Central memory CD4-positive, alpha-beta T cell (primary cell): ENCODE measurements around the gene CCDC149.

ENCODE experiments used
- DNase-seq: peaks from one replicate; pipeline ENCODE4 v3.0.0; 2022
- total RNA-seq, 3 experiments: gene quantifications; one replicate each; lab custom pipeline; 2026; lab: John Stamatoyannopoulos, UW

The CCDC149 gene
- total RNA-seq: 0 to 0.05 (median 0) reads per million in 3 experiments

DNA sequence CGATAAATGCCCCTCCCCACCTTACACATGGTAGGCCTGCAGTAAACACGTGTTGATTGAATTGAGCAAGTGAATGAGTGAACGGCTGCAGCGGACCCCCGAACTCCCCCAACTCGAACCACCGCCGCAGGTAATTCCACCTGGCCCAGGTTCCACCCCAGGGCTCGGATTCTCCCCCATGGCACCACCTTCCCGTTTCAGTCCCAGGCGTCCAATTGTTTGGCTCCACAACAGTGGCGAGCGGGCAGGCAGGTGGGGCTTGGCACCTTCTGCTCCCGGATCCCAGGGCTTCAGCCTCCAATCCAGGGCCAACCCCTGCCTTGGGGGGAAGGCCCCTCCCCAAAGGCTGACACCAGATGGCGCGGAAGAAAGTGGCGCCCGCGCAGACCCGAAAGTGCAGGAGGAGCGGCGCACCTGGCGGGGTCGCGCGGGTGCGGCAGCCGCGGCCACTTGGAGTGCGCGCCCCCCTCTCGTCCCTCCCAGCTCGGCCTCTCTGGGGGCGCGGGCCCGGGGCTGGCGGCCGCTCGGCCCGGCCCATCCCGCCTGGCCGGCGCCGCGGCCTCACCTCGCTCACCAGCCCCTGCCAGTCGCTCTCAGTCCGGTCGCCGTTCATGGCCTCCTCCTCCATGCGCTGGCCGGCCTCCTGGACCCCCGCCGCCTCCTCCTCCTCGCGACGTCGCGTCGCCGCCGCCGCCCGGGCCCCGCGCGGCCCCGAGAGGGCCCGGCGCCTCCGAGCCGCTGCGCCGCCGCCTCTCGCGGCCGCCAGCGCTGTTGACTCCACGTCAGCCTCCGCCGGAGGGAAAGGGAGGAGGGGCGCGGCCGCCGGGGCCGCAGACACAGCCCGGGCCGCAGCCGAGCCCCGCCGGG lies at the start of gene CCDC149:
Gene CCDC149, minus strand, starts transcription at position 791 of the 867 bp plus-strand sequence. Its CDS starts 178 bp downstream, at position 613.
- no peak for DNase-seq

DNA sequence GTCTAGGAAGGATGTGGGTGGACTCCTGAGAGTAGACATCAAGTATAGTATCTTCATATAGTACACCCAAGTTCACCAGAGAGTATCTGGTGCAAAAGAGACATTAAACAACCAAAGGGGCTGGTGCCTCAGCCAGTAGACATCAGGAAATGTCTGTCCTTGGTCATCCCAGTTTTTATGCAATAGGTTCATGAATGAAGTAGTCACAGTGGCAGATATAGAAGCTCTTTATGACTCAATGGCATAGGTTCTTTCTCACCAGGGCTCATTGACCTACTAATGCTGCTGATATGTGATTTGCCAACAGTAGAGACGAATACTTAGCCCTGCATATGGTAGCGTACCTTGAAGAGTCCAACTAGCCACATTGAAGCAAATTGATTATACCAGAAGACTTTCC lies 45.0 kb upstream of the CCDC149 start:
- no peak for DNase-seq

DNA sequence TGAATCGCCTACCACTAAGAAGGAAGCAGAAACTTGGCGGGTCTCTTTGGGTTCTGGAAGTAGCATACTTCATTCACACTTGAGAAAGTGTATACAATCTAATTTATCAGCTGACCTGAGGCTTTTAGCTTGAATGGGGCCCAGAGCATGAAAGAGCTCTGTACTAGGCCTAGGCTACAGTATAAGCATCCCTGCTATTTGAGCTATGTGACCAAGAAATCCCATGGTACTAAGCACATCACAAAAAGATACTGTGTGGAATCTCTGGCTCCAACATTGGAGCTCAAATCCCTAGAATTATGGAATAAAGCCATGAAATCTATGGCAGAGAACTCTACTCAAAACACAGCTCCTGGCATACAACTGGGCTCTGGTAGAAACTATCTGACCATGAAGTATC lies 43.9 kb upstream of the CCDC149 start:
- DNase-seq: no peak

DNA sequence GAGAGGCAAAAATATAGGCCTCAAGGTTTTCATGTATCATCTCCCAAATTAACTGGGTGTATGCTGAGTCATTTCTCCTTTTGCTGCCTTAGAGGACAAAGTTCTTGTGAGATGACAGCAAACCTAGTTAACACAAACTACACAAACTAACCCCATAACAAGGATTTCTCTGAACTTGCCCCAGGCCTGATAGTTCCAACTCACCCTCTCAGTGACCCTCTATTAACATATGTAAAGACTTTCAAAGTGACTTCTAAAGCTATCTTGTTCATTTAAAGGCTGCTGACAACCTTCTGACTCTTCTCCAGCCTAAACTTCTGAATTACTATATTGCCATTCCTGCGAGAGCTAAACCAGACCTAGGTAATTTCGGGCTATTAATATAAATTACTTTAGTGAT lies 43.2 kb upstream of the CCDC149 start:
- no peak for DNase-seq

DNA sequence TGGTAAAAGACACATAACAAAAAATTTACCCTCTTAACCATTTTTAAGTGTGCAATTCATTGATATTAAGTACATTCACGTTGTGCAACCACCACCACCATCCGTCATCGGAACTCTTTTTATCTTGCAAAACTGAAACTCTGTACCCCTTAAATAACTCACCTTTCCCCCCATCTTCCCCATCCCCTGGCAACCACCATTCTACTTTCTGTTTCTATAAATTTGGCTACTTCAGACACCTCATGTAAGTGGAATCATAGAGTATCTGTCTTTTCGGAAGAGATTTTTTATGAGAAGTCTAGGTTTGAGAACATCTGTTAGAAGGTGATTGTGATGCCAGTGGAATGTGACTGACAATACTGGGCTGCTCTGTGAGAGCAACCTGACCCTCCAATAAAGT lies 39.8 kb upstream of the CCDC149 start:
- no peak for DNase-seq

DNA sequence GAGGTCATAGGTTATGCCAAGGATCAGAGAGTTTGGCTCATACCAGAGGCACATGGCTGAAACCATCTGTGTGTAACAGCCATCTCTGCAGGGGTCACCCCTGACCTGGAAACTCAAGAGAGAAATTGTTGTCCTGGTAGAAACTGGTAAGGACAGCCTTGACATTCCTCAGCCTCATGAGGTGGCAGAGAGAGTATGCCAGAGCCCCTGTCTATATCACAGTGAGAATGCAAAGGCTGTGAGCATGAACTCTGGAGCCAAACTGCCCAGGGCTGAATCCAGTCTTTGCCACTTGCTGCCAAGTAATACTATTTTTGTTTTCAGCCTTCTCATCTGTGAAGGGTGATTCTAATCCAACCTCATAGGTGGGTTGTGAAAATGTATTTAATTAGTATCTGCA lies 37.1 kb upstream of the CCDC149 start:
- DNase-seq: no peak

DNA sequence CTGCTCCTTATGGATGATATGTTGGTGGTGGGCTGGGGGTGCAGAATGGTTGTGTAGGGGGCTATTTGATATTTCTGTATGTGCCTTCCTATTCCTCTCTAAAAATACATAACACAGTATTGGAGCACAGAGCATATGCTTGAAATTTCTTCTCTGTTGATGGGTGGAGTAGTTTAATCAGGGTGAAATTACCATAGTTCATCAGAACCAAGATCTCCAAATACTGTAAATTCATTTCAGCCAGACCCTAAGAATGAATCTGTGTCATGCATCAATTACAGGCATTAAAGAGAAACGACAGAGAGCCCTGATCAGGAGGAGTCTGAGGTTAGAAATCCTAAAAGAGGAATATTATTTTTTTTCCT lies 25.1 kb upstream of the CCDC149 start:
- no peak for DNase-seq

DNA sequence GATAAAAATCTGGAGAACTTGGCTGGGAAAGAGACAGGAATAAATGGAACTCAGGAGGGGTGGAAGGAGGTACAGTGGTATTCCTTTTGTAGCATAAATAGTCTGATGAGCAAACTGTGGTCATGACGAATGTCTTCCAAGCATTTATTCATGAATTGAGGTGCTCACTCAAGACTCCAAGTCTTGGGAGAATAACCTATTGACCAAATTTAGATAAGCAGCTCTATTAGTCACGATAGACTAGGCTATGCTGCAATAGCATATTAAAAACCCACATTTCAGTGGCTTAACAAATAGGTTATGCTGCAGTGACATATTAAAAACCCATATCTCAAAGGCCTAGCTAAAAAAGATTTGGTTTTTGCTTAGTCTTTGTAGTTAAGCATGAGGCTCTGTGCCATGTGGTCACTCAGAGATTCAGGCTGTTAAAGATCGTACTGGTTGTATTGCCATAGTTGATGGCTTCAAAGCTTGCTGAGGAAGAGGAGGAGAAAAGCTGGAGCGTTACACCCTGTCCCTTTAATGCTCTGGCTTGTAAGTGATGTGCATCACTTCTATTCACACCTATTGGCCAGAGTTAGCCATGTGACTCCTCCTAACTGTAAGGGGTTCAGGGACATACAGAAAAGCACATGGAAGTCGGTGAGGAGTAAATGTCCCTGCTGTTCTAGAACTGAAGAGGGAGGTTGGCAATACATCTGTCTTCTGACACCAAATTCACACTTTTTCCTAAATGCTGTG lies 24.5 kb upstream of the CCDC149 start:
- no peak for DNase-seq

DNA sequence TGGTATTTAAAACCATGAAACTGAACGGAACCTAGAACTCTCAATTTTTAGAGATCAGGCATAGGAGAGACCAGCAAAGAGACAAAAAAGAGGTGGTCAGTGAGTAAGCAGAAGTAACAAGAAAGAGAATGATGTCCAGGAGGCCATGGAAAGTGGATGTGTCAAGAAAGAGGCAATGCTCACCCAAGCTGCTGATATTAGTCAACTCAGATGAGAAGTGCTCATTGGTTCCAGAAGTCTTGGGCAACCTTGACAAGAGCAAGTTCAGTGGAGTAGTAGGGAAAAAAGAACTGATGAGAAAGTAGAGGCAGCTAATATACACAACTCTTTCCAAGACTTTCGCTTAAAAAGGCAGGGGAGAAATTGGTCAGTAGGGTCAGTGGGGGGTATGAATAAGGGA lies 23.0 kb upstream of the CCDC149 start:
- DNase-seq: no peak

DNA sequence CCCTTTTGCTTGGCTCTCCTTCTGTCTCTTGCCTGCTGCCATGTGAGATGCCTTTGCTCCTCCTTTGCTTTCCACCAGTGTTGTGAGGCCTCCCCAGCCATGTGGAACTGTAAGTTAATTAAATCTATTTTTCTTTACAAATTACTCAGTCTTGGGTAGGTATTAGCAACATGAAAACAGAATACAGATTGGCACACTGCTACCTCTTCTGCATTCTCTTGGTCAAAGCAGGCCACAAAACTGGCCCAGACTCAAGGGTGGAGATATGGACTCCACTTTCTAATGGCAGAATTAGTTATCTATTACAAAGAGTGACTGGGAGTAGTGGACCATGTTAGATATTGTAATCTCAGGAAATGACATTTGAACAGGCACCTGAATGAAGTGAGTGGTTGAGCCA lies 21.5 kb upstream of the CCDC149 start:
- no peak for DNase-seq

DNA sequence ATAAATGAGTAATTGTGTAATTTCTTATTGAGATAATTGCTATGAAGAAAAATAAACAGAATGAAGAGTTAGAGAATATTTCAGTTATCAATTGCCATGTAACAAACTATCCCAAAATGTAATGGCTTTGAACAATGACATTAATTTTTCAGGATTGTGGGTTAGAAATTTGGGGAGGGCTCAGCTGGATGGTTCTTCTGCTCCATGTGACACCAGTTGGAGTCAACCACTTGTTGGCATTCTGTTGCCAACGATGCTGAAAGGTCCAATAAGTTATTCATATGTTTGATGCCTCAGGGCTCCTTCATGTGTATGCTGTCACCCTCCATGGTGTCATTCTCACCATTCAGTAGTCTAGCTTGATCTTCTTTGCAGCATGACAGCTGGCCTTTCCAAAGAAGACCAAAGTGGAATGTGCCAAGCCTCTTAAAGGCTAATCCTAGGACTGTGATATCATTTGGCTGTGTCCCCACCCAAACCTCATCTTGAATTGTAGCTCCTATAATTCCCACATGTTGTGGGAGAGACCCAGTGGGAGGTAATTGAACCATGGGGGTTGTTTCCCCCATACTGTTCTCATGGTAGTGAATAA lies 20.9 kb upstream of the CCDC149 start:
- no peak for DNase-seq

DNA sequence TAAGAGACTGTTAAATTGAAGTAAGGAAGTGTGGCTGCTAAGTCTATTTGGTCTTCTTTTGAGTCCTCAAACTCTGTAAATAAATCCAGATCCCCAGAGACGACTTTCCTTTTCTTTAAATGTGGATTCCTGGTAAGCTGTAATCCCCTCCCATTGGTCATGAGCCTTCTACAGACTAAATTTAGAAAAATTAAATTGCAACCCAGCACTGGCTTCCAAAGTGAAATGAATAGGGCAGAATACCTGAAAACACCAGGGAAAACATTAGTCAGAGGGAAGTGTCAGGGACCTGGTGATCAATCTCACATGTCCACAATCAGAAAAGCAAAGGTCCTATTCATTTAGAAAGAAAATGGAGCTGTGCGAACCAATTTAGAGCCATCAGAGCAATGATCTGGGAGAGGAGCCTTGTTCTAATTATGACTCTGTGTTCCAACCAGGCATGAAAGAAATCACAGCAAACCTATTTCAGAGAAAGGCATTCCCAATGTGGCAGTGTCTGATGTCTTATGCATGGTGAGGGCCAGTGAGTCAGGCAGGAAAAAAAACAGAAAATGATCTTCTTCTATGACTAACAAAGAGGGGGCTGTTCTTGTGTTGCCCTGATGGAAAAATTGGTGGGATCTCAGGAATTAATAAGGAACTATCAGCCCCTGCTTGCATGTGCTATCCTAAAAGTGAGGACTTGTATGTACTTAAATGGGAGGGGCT lies 19.8 kb upstream of the CCDC149 start:
- DNase-seq: no peak

DNA sequence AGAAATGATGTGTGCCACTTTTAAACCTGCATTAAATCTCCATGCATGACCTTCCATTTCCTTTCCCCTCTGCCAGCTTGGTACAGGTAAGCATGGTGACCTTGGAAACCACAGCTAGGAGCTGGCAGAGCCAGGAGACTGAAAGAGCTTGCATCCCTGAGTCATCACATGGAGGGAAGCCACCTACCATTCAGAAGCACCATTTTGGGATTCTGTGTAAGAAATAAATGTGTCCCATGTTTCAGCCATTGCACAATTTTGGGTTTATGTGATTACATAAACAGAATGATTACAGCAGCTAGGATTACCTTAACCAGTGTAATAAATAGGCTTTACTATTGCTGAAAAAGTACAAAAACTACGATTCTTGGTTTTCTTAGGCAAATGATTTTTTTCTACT lies 17.3 kb upstream of the CCDC149 start:
- DNase-seq: no peak

DNA sequence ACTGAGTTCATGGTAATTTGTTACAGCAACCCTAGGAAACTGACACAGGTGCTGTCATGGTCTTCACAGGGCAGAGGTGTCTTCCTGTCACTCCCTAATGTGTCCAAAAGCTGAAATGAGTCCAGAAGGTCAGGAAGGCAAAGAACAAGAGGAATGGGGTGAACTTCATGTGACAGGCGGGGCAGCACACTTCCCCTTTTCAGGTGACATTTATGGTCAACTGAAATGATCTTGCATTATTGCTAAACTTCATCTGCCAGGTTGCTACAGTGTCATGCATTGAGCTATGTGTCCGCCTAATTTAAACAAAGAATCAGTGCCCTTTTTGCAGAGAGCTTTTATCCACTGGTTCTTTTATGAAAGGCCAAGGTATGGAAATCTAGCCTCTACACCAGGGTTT lies 15.9 kb upstream of the CCDC149 start:
- no peak for DNase-seq

DNA sequence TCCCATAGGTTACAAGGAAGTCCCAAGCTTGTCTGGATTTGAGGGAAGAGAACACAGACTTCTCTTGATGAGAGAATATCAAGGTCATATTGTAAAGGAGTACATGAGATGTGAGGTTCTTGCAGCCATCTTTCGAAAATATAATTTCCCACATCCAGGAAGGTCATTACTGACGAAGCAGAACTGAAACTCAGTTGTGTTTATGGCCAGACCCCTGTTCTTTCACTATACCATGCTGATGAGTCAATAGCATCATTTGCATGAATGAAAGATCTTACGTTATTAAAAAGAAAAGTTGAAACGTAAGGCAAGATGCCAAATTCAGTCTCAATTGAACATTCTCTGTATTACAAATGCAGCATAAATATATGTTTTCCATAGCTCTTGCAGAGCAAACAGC lies 14.2 kb upstream of the CCDC149 start:
- no peak for DNase-seq

DNA sequence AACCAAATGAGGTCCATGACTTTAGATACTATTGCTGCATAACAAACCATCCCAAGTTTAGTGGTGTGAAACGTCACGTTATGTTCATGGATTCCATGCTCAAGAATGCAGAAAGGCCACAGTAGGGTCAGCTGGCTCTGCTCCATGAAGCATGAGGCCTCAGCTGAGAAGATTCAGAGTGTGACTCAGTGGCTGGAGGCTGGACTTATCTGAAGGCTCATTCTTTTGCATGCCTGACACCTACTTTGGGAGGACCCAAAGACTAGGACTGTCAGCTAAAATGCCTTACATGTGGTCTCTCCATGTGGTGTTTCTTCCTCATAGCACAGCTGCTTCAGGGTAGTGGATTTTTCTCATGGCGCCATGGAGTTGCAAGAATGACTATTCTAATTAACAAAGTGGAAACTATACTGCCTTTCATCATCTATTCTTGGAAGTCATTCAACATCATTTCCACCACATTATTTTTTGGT lies 11.5 kb upstream of the CCDC149 start:
- DNase-seq: no peak

DNA sequence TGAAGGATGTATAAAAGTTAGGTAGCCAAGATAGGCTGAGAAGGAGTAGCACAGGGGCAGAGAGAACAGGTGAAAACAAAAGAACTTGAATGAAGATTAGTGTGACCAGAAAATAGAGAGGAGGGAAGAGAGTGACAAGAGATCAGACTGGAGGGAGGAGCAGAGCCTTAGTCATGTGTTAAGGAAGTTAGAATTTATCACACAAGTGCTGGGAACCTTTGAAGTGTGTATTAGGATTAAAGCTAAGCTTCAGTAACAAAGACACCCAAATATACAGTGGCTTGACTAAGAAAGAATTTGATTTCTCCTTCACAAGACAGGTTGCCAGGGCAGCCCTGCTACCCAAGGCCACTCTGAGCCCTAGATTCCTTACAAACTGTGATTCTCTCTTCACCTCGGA lies 10.7 kb upstream of the CCDC149 start:
- DNase-seq: no peak

DNA sequence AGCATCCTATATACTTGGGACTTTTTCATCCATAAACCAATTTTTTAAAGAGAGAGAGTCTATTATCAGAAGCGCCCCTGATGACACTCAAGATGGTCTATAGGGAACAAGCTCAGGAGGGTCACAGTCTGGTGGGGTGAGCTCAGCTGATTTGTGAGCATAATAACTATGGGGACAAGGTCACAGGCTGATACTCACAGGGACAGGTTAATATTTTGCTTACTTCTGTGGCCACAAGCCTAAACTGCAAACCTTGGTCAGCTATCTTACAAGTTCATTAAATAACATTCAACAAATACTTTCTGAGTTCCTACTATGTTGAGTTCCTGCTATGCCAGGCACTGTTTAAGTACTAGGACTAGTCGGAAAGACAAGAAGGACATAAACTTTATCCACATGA lies 10.2 kb upstream of the CCDC149 start:
- DNase-seq: no peak

DNA sequence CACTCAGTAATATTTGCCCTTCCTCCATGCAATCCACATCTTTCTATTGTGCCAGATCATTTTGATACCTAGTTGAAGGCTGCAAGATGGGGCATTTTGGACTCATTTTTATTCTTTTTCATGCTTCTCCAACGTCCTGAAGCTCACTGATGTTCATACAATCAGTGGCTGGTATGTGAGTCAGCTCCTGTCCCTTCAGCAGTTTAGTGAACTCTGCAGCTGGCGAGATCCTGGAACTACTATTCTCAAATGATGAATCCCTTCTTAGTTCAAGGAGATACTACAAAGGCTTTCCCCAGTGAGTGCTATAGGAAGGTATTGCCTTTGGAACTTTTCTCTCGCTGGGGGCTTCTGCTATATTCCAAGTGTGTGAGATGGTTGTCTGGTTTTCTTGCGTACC lies 9.6 kb upstream of the CCDC149 start:
- no peak for DNase-seq

DNA sequence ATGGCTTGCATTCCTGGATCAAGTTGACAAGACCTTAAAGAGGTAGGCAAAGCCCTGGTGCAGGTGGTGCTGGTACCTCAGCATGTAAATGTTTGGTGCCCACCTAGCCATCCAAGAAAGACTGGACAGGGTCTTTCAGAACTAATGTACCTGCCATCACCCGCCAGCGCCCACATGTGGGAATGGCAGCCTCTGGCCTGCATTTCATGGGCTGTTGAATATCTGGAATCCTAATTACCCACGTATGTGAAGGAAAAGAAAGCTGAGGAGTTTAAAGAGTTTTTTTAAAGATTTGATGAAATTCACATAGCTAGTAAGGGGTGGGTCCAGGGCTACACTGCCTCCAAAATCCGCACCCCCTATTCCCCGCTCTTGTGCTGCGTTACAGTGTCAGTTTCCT lies 8.6 kb upstream of the CCDC149 start:
- no peak for DNase-seq

DNA sequence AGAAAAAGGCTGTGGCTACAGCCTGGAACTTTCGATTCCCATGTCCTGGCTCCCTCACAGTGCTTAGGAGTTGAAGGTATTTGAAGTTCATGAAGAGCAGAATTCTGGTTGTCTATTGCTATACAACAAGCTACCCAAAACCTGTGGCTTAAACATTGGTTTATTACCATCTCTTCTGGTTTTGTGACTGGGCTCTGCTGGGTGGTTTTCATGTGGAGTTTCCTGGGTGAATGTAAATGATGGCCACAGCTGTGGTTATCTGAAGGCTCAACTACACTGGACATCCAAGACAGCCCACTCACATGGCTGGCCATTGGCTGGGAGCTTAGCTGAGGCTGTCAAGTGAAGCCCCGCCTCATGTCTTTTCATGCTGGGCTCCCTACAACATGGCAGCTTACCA lies 7.2 kb upstream of the CCDC149 start:
- DNase-seq: no peak

DNA sequence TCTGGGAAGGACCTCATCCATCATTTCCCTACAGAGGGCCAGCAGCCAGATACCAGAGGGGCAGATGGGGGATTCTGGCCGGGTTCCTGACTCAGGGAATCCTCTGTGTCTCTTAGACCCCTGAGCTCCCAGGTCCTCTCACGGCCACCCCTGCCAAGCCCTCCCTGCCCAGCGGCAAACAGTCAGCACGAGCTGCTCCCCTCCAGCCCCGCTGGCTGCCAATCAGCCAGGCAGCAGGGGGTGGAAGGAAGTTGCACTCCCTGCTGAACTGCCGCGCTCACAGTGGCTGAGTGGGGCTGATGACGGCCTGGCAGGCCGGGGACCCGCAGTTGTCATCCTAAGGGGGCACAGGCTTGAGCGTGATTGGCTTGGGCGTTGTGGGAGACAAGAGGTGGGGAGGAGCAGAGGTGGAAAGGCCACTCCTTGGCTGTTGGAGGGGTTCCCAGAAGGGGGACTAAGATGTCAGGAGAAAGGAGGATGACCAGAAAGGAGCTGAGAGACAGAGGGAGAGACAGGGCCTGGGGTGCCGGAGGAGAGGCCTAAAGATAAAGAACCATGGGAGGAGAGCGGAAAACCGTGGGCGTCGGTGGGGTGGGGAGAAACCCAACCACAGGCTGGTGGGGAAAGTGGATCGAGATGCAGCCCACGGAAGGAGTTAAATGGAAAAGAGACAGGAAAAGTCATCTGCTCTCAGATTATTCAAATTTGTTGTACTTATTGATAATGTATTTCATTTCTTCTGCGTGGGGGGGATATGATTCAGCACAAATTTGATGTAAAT lies 4.4 kb upstream of the CCDC149 start:
- DNase-seq: no peak
